HFF-Myc (cell line): ENCODE data around the gene DNAJC5.

ENCODE experiments used
- DNase-seq: peaks from one replicate; pipeline ENCODE4 v3.0.0-alpha.2; 2011; ENCODE audit warnings: low read depth; ENCODE audit errors: extremely low read depth
- H3K4me3 ChIP-seq: replicated peaks from 2 replicates; pipeline ENCODE4 v1.5.1; 2011; ENCODE audit warnings: low read depth, mild to moderate bottlenecking, control low read depth, low read length
- CTCF ChIP-seq: IDR thresholded peaks from 2 replicates; pipeline ENCODE4 v1.5.1; 2012; ENCODE audit warnings: mild to moderate bottlenecking, low read depth, low read length, control low read depth; ENCODE audit errors: missing control alignments

The DNAJC5 gene

GRCh38 chr20:63894358-63895201 is at the start of gene DNAJC5:
Gene DNAJC5, plus strand, starts transcription at chr20:63895126. Its CDS starts 33,220 bp downstream, at chr20:63928346.
- no peak for TF ChIP-seq CTCF
- peak; percentile 52 for DNase-seq
- peak within 1 kb of the TSS; percentile 60 for H3K4me3 ChIP-seq

GRCh38 chr20:63846128-63846771 is 48.7 kb upstream of the DNAJC5 start:
- H3K4me3 ChIP-seq, result peak overlapping the region; percentile 9; the same call in 1 of the 2 replicates
- no peak for DNase-seq
- no peak for TF ChIP-seq CTCF

- H3K4me3 ChIP-seq, result no peak overlapping the region
- TF ChIP-seq CTCF, result no peak
- no peak for DNase-seq
These were observed 48.1 kb upstream of the DNAJC5 start for GRCh38 chr20:63846888-63847236.

- no peak for TF ChIP-seq CTCF
- H3K4me3 ChIP-seq, result no peak overlapping the region
- no peak for DNase-seq
These were observed 47.5 kb upstream of the DNAJC5 start for GRCh38 chr20:63847237-63848002.

GRCh38 chr20:63848003-63848911 is 46.7 kb upstream of the DNAJC5 start:
- no peak overlapping the region for H3K4me3 ChIP-seq
- no peak for DNase-seq
- no peak for TF ChIP-seq CTCF
